K562 (cell line): ENCODE data around the gene TPX2. TPM values are rescaled to one million over a fixed set of nuclear protein-coding genes. Genes with fewer than 3 reads are reported as not detected.
A peak's percentile ranks its signal among the peaks of the same experiment; 100 is the strongest.

Source experiments
- ATAC-seq: fragments of 200-7000 bp; cut with Tn5 transposase; 3 replicates; pipeline ENCODE4 v1.9.1; 2020; ENCODE audit warnings: moderate library complexity
- BruUV-seq: library from RNA; stranded (reverse); fragments of 400-500 nt; replicated peaks from 2 replicates; lab custom pipeline; 2021; lab: Mats Ljungman, UMichigan
- CTCF ChIA-PET: fragments of 300-600 bp; formaldehyde crosslinking; extraction: SDS; loops from one replicate; lab custom pipeline; 2021; ENCODE audit warnings: low intra/inter-chr PET ratio; lab: Yijun Ruan, JAX
- POLR2A ChIA-PET: fragments of 300-600, 350-650 bp; sonication (Branson Sonifier 250); formaldehyde crosslinking; extraction: SDS; loops from one replicate; lab custom pipeline; 2021; ENCODE audit warnings: antibody characterized with exemption, inconsistent platforms; lab: Yijun Ruan, JAX
- DNase-seq, 4 experiments: peaks; one replicate each; pipeline versions ENCODE4 v3.0.0 to v3.0.0-alpha.2; 2011 to 2018; ENCODE audit warnings: low spot score in 3 of 4, mixed read lengths in 3 of 4; ENCODE audit errors: extremely low read depth in 1 of 4
- FAIRE-seq: peaks from 2 replicates; lab custom pipeline; 2011; peaks lifted over from hg19 to GRCh38; lab: Jason Lieb, UNC
- H2AFZ ChIP-seq: 2 replicates; pipeline ENCODE4 v1.6.0; 2011; ENCODE audit warnings: low read depth, low read length, control low read depth, inconsistent platforms
- H3K27ac ChIP-seq: fragments of 200-600 bp; 3 replicates; pipeline ENCODE4 v1.8.0; 2011; ENCODE audit warnings: low read depth, mild to moderate bottlenecking, control low read depth, inconsistent platforms, low read length, moderate library complexity, mixed read lengths; ENCODE audit errors: extremely low read depth
- H3K27me3 ChIP-seq, 2 experiments: fragments of 300-600 bp in 1 of 2; 2 replicates in 1 of 2; 3 replicates in 1 of 2; pipeline versions ENCODE4 v1.6.0 to v1.8.0; 2011; ENCODE audit warnings: inconsistent platforms in 2 of 2, low read length in 2 of 2, mild to moderate bottlenecking in 1 of 2, mixed read lengths in 1 of 2, moderate library complexity in 1 of 2; ENCODE audit not compliant: control insufficient read depth in 2 of 2, insufficient read depth in 2 of 2
- H3K36me3 ChIP-seq: fragments of 300-600 bp; 3 replicates; pipeline ENCODE4 v1.8.0; 2011; ENCODE audit warnings: mild to moderate bottlenecking, low read length, inconsistent platforms; ENCODE audit not compliant: control insufficient read depth, insufficient read depth
- H3K4me1 ChIP-seq, 2 experiments: fragments of 200-600 bp in 1 of 2; replicated peaks in 1 of 2; 2 replicates in 1 of 2; 3 replicates in 1 of 2; pipeline versions ENCODE4 v1.5.1 to v1.8.0; 2011; ENCODE audit warnings: inconsistent platforms in 2 of 2, low read length in 2 of 2, mild to moderate bottlenecking in 1 of 2, mixed read lengths in 1 of 2, moderate library complexity in 1 of 2; ENCODE audit not compliant: control insufficient read depth in 2 of 2, insufficient read depth in 2 of 2
- H3K4me2 ChIP-seq: 2 replicates; pipeline ENCODE4 v1.6.1; 2011; ENCODE audit warnings: low read length, control low read depth, inconsistent platforms, mixed read lengths; ENCODE audit not compliant: insufficient read depth
- H3K4me3 ChIP-seq: fragments of 200-600 bp; sonication (generic), shearing (Covaris generic); 2 replicates; pipeline ENCODE4 v1.5.1; 2016; ENCODE audit warnings: control low read depth, inconsistent platforms
- H3K79me2 ChIP-seq: fragments of 200-600 bp; 3 replicates; pipeline ENCODE4 v1.8.0; 2011; ENCODE audit warnings: low read length, inconsistent platforms; ENCODE audit not compliant: control insufficient read depth, insufficient read depth
- H3K9ac ChIP-seq, 2 experiments: 2 replicates each; pipeline versions ENCODE4 v1.6.0 to v1.6.1; 2011; ENCODE audit warnings: low read depth in 2 of 2, low read length in 2 of 2, control low read depth in 1 of 2, inconsistent platforms in 1 of 2, mild to moderate bottlenecking in 1 of 2, mixed read lengths in 1 of 2; ENCODE audit not compliant: insufficient read depth in 1 of 2
- H3K9me1 ChIP-seq: one replicate; pipeline ENCODE4 v1.6.0; 2011; ENCODE audit warnings: inconsistent platforms, mild to moderate bottlenecking, low read length, moderate library complexity; ENCODE audit not compliant: control insufficient read depth, insufficient read depth
- H3K9me3 ChIP-seq: replicated peaks from 2 replicates; pipeline ENCODE4 v1.5.1; 2011; ENCODE audit warnings: low read depth, low read length, inconsistent platforms; ENCODE audit not compliant: control insufficient read depth, insufficient read depth
- H4K20me1 ChIP-seq: replicated peaks from 2 replicates; pipeline ENCODE4 v1.6.1; 2011; ENCODE audit warnings: low read length, inconsistent platforms, mixed read lengths; ENCODE audit not compliant: control insufficient read depth, insufficient read depth
- DMBX1 ChIP-seq: fragments of 250-450 bp; sonication (Bioruptor Pico); IDR thresholded peaks from 2 replicates; pipeline ENCODE4 v1.8.0; 2022; ENCODE audit warnings: inconsistent platforms, mild to moderate bottlenecking, moderate library complexity, borderline replicate concordance
- FOXK2 ChIP-seq, 2 experiments: fragments of 450-650 bp; IDR thresholded peaks in 1 of 2; conservative IDR thresholded peaks in 1 of 2; 2 replicates each; pipeline ENCODE4 v1.6.1; 2016; ENCODE audit warnings: low read depth in 2 of 2, mild to moderate bottlenecking in 1 of 2
- FOXM1 ChIP-seq, 2 experiments: fragments of 450-650 bp in 1 of 2; sonication (generic) in 1 of 2; formaldehyde crosslinking in 1 of 2; IDR thresholded peaks; 2 replicates each; pipeline versions ENCODE4 v1.6.1 to v1.9.0; 2017 to 2022; ENCODE audit warnings: low read depth in 2 of 2, mild to moderate bottlenecking in 2 of 2, missing genetic modification reagents in 1 of 2, moderate library complexity in 1 of 2
- HEY1 ChIP-seq: fragments of 250-450 bp; sonication (Bioruptor Pico); IDR thresholded peaks from 2 replicates; pipeline ENCODE4 v1.5.0; 2020; ENCODE audit warnings: mild to moderate bottlenecking, moderate library complexity, borderline replicate concordance
- MCM7 ChIP-seq, 2 experiments: fragments of 450-650 bp; IDR thresholded peaks; 2 replicates each; pipeline ENCODE4 v1.6.1; 2016 to 2018
- PATZ1 ChIP-seq: fragments of 250-450 bp; sonication (Bioruptor Pico); IDR thresholded peaks from 2 replicates; pipeline ENCODE4 v1.5.0; 2020; ENCODE audit warnings: mild to moderate bottlenecking, borderline replicate concordance
- PML ChIP-seq: IDR thresholded peaks from 2 replicates; pipeline ENCODE4 v1.6.1; 2012; ENCODE audit warnings: low read length, inconsistent platforms
- RB1 ChIP-seq: fragments of 450-650 bp; IDR thresholded peaks from 2 replicates; pipeline ENCODE4 v1.6.1; 2017; ENCODE audit warnings: low read depth, mild to moderate bottlenecking
- TAF9B ChIP-seq: fragments of 450-650 bp; IDR thresholded peaks from 2 replicates; pipeline ENCODE4 v1.6.1; 2018; ENCODE audit warnings: mild to moderate bottlenecking; ENCODE audit not compliant: partially characterized antibody
- ZNF134 ChIP-seq: fragments of 250-450 bp; sonication (Bioruptor Pico); conservative IDR thresholded peaks from 2 replicates; pipeline ENCODE4 v1.4.0; 2020
- ZNF253 ChIP-seq: fragments of 250-450 bp; sonication (Bioruptor Pico); conservative IDR thresholded peaks from 2 replicates; pipeline ENCODE4 v1.6.1; 2021; ENCODE audit warnings: mild to moderate bottlenecking
- ZNF444 ChIP-seq: fragments of 250-450 bp; sonication (Bioruptor Pico); IDR thresholded peaks from 2 replicates; pipeline ENCODE4 v1.4.0; 2020; ENCODE audit warnings: mild to moderate bottlenecking, moderate library complexity
- WGBS: fragments of 100-300 bp; shearing (Covaris generic); methylation state at CpG from one replicate; pipeline ENCODE4 v1.1.6; 2016; ENCODE audit warnings: low coverage, mixed read lengths; ENCODE audit not compliant: insufficient coverage; ENCODE audit errors: missing lambda C conversion rate; 5-methylcytosine and 5-hydroxymethylcytosine counted together
- in situ Hi-C: fragments of 300-500 bp; cut with MboI; formaldehyde crosslinking; loops from 4 replicates; pipeline ENCODE4 v1.15.0; 2018; ENCODE audit warnings: inconsistent platforms, mixed read lengths
- intact Hi-C: fragments of 100-400 bp; cut with micrococcal nuclease; formaldehyde crosslinking; loops from 2 replicates; pipeline ENCODE4 v1.14.2; 2022
- polyA plus RNA-seq, 8 experiments: library from polyadenylated mRNA; depleted of rRNA in 4 of 8; stranded (reverse) in 5 of 8; unstranded in 3 of 8; fragments of >200 nt; fragmentation: Nextera tagmentation in 2 of 8; fragmentation: Illumina TruSeq in 1 of 8; extraction: Ambion mirVana in 2 of 8; extraction: Trizol in 1 of 8; gene quantifications; 2 replicates each; pipeline versions ENCODE4 v1.2.1 to v1.2.3, GENCODE V29; 2011 to 2014; ENCODE audit warnings: inconsistent platforms in 1 of 8, missing spikeins in 1 of 8
- total RNA-seq, 7 experiments: library from RNA; depleted of rRNA in 6 of 7; stranded (reverse); fragments of >200 nt in 6 of 7; fragmentation: Illumina TruSeq in 2 of 7; extraction: Trizol in 2 of 7; gene quantifications; 2 replicates each; pipeline versions ENCODE4 v1.2.1 to v1.2.3, GENCODE V29; 2011 to 2021; ENCODE audit warnings: low replicate concordance in 1 of 7
- TF ChIP-seq, protein P1 (sequence below): fragments of 250-450 bp; sonication (Bioruptor Pico); IDR thresholded peaks from 2 replicates; pipeline ENCODE4 v1.5.0; 2020; ENCODE audit warnings: mild to moderate bottlenecking

TPX2 gene
- total and polyA plus RNA-seq, 9 of the 15 experiments (the other 6 are each of a cell fraction or from before 2014, with no cell fraction given) = 48.0 to 241 (median 133) TPM

DNA sequence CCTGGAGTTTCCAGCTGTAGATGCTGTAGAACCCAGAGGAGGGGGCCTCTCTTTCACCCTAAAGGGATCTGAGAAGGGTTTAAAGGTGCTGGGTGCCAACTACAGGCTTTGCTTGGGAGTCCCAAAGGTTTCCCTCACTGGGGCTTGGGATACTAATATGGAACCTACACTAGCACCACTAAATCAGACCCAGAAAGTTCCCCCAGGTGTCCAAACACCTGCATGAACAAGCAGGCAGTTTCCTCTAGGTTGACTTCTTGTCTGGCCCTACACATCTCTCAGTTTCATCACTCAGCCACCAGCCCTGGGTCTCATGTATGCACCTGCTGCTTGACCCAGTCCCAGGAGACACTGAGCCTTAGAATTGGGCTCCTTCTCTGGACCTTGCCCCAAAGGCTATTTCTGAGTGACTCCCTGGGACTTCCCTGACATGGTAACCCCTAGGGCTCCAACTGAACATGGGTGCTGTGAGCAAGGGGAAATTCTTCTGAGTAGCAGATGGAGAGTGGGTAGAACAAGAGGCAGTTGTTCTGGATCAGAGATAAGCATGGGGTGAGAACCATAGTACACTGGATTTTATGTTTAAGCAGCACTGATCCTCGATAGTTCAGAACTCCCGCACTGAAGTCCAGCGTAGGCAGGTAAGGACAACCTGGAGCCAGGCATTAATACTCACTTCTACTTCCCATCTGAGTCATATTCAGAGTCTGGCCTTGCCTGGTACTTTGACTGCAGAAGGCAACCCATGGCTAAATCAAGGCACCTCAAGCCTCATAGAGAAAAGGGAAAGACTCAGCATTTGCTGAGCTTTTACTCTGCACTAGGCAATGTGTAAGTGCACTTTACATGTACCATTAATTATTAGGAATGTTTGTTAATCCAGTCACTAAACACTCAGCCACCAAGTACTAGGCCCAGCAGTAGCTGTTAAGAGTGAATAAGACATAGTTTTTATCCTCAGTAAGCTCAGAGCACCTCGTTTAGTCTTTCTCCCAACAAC, 33.2 kb upstream of the TPX2 start (continued):
- no peak for TF ChIP-seq MCM7 (IDR thresholded peaks at IDR 0.05)
- no peak for TF ChIP-seq FOXK2 (conservative IDR thresholded peaks at IDR 0.05 in 1 of 2, IDR thresholded peaks at IDR 0.05 in 1 of 2; ENCODE audit: low read depth in 2 of 2)

- no TSS peak for BruUV-seq
- FAIRE-seq (peak; percentile 91), ATAC-seq (peak; percentile 89), DNase-seq (peak; percentile 83 to 92 (median 86))
- in situ Hi-C loops (no loop called here), intact Hi-C loops (loop anchor here (1.0 to 2.0 kb wide), 2 partner anchors 14 to 44 kb away; no protein-coding TSS in a partner anchor)
- Histone ChIP-seq H3K9me1 (peaks cover 3% of the 10 kb centered on the region), H3K9ac (peak overlapping the region in 1 of 2 experiments; percentile 55; a peak in 2 of 4 replicates), H3K4me2 (peak overlapping the region; percentile 59), H4K20me1 (peaks cover 21% of the 10 kb centered on the region), H3K4me1 (peaks cover 41 to 66% of the 10 kb centered on the region in 2 experiments), H3K36me3 (peaks cover 77% of the 10 kb centered on the region), H3K4me3 (no peak overlapping the region), H3K27me3 (no peaks in the 10 kb centered on the region), H3K9me3 (no peaks in the 10 kb centered on the region; the same call in 1 of the 2 replicates), H2AFZ (no peak overlapping the region), H3K79me2 (peaks cover 95% of the 10 kb centered on the region), H3K27ac (peak overlapping the region; percentile 76)
- POLR2A ChIA-PET = interaction anchor here (0.5 to 2.0 kb wide), 13 partner anchors 8 to 503 kb away, joined by 3 to 9 read pairs (median 3); partner anchors contain the start of gene ID1
- 0% methylated on average over 2 of the region's 2 CpGs for WGBS
- CTCF ChIA-PET = no interaction called here
- TF ChIP-seq PML (peak; percentile 81), ZNF134 (CRISPR knock-in tag) (peak; percentile 62), RB1 (no peak), FOXM1 (IDR thresholded peaks at IDR 0.05; ENCODE audit: low read depth) (peak; percentile 76), FOXM1 (CRISPR knock-in tag; IDR thresholded peaks at IDR 0.05; ENCODE audit: low read depth) (0 out of 2 replicates have a peak, but pooled peaks have one; percentile 41), ZNF444 (CRISPR knock-in tag) (0 out of 2 replicates have a peak, but pooled peaks have one; percentile 20), DMBX1 (CRISPR knock-in tag) (peak; percentile 94), HEY1 (CRISPR knock-in tag) (no peak), PATZ1 (CRISPR knock-in tag) (peak; percentile 62; the same call in 1 of the 2 replicates), ZNF253 (CRISPR knock-in tag) (no peak), TAF9B (peak; percentile 65)
- TF ChIP-seq, protein P1, sequence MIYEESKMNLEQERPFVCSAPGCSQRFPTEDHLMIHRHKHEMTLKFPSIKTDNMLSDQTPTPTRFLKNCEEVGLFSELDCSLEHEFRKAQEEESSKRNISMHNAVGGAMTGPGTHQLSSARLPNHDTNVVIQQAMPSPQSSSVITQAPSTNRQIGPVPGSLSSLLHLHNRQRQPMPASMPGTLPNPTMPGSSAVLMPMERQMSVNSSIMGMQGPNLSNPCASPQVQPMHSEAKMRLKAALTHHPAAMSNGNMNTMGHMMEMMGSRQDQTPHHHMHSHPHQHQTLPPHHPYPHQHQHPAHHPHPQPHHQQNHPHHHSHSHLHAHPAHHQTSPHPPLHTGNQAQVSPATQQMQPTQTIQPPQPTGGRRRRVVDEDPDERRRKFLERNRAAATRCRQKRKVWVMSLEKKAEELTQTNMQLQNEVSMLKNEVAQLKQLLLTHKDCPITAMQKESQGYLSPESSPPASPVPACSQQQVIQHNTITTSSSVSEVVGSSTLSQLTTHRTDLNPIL (CRISPR knock-in tag) = no peak
Measured at GRCh38 chr20:31706607-31707257, 32.4 kb upstream of the TPX2 start.
